Suprapubic skin (tissue), 4 donors: Measurements from ENCODE around the gene DCTN2. TPM values are rescaled to one million over a fixed set of nuclear protein-coding genes. Genes with fewer than 3 reads are reported as not detected.

ENCODE experiments used
- DNase-seq, 2 donors: peaks; one replicate each; pipeline ENCODE4 v3.0.0-alpha.2; 2019; ENCODE audit warnings: low spot score in 2 of 2
- H3K27ac ChIP-seq: fragments of 200-600 bp; sonication (generic); one replicate; pipeline ENCODE4 v1.5.1; 2019
- H3K27me3 ChIP-seq: fragments of 200-600 bp; sonication (generic); one replicate; pipeline ENCODE4 v1.5.1; 2019
- H3K36me3 ChIP-seq: fragments of 200-600 bp; sonication (generic); one replicate; pipeline ENCODE4 v1.5.1; 2019
- H3K4me1 ChIP-seq: fragments of 200-600 bp; sonication (generic); one replicate; pipeline ENCODE4 v1.5.1; 2019
- H3K4me3 ChIP-seq: fragments of 200-600 bp; sonication (generic); one replicate; pipeline ENCODE4 v1.5.1; 2019; ENCODE audit warnings: mild to moderate bottlenecking
- H3K9me3 ChIP-seq: fragments of 200-600 bp; sonication (generic); one replicate; pipeline ENCODE4 v1.5.1; 2019
- EP300 ChIP-seq: sonication (generic); formaldehyde crosslinking; IDR thresholded peaks from one replicate; pipeline ENCODE4 v1.6.1; 2017; ENCODE audit warnings: antibody characterized with exemption
- POLR2A ChIP-seq, 2 donors: fragments of 450-650 bp; IDR thresholded peaks; one replicate each; pipeline ENCODE4 v1.6.1; 2017; ENCODE audit warnings: antibody characterized with exemption in 2 of 2, mild to moderate bottlenecking in 2 of 2, moderate library complexity in 2 of 2
- POLR2AphosphoS5 ChIP-seq, 3 donors: sonication (generic); formaldehyde crosslinking; IDR thresholded peaks; one replicate each; pipeline ENCODE4 v1.6.1; 2017; ENCODE audit warnings: antibody characterized with exemption in 3 of 3
- WGBS: methylation state at CpG from one replicate; pipeline ENCODE4 v1.1.5; 2018; 5-methylcytosine and 5-hydroxymethylcytosine counted together
- total RNA-seq, 4 donors: library from RNA; depleted of rRNA; stranded (reverse); fragments of >200 nt; gene quantifications; one replicate each; pipeline ENCODE4 v1.1.0, GENCODE V29; 2016
- TF ChIP-seq, protein P1 (sequence below), 2 donors: fragments of 200-600 bp in 1 of 2; fragments of 450-650 bp in 1 of 2; sonication (generic) in 1 of 2; IDR thresholded peaks; one replicate each; pipeline ENCODE4 v1.5.1; 2016 to 2019; ENCODE audit warnings: antibody characterized with exemption in 2 of 2, mild to moderate bottlenecking in 1 of 2, moderate library complexity in 1 of 2

DCTN2 gene
- total RNA-seq, 4 donors from 2014 or later = 152 to 242 (median 185) TPM

DNA sequence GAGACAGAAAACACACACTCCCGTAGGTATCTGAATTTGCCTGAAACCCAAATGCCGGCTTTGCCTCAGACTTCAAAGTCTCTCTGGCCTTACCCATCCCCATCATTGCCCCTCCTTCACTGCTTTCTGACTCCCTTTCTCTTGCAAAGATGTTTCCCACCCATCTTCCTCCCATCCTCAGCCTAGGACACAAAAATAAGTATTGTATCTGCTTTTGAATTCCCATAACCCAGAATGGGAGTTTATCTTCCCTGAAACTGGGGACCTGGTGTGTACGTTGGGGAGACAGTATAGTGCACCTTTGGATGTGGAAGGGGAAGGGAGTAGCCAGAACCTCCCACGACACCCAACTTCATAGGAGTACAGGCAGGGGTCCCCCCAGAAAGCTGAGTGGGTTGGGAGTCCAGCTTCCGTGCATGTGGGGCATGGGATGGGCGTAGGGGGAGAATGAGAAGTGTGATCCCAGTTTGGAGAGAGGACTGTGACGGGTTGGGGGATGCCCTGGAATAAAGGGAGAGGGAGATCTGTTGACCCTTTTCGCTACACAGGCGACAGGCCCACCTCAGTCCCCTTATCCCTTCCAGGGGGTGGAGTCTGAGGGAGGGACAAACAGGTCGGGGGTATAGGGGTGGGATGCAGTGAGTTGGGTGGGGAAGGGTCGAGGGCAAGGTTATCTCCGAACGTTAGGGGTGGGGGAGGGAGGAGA, 2.4 kb upstream of the DCTN2 start:
- 33% methylated on average over 13 of the region's 13 CpGs for WGBS
- Histone ChIP-seq H3K4me1 (peaks cover 32% of the 10 kb centered on the region), H3K9me3 (no peaks in the 10 kb centered on the region), H3K27ac (no peak overlapping the region), H3K36me3 (no peaks in the 10 kb centered on the region), H3K4me3 (peak overlapping the region; percentile 49), H3K27me3 (peaks cover 32% of the 10 kb centered on the region)
- TF ChIP-seq, protein P1, sequence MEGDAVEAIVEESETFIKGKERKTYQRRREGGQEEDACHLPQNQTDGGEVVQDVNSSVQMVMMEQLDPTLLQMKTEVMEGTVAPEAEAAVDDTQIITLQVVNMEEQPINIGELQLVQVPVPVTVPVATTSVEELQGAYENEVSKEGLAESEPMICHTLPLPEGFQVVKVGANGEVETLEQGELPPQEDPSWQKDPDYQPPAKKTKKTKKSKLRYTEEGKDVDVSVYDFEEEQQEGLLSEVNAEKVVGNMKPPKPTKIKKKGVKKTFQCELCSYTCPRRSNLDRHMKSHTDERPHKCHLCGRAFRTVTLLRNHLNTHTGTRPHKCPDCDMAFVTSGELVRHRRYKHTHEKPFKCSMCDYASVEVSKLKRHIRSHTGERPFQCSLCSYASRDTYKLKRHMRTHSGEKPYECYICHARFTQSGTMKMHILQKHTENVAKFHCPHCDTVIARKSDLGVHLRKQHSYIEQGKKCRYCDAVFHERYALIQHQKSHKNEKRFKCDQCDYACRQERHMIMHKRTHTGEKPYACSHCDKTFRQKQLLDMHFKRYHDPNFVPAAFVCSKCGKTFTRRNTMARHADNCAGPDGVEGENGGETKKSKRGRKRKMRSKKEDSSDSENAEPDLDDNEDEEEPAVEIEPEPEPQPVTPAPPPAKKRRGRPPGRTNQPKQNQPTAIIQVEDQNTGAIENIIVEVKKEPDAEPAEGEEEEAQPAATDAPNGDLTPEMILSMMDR (IDR thresholded peaks at IDR 0.05) = no peak
- TF ChIP-seq EP300 (no peak), POLR2AphosphoS5 (IDR thresholded peaks at IDR 0.05) (no peak), POLR2A (IDR thresholded peaks at IDR 0.05) (no peak)
- DNase-seq = no peak

DNA sequence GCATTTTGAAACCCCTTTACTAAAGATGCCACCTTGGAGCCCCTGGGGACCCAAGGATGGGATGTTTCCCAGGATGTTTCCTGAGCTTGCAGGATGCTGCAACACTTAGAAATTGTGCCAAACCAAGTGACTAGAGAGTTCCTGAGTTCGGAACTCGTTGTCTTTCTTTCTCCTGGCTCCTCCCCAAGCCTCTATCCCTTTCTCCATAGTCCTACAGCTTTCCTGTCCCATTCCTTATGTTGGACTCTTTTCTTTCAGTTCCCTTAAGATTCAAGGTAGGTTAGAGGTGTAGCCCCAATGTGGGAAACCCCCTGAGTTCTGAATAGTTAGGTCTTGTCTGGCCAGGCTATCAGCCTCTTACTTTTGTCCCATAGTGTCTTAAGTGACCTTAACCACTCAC, 1.5 kb upstream of the DCTN2 start:
- H3K27ac ChIP-seq = no peak overlapping the region
- no peaks in the 10 kb centered on the region for H3K9me3 ChIP-seq
- no peak overlapping the region for H3K4me3 ChIP-seq
- DNase-seq = no peak
- WGBS = 45% methylated on average over 2 of the region's 2 CpGs
- TF ChIP-seq, protein P1 (IDR thresholded peaks at IDR 0.05) = no peak
- TF ChIP-seq POLR2A (IDR thresholded peaks at IDR 0.05) (no peak), POLR2AphosphoS5 (IDR thresholded peaks at IDR 0.05) (no peak), EP300 (no peak)
- peaks cover 31% of the 10 kb centered on the region for H3K27me3 ChIP-seq
- peaks cover 32% of the 10 kb centered on the region for H3K4me1 ChIP-seq
- no peaks in the 10 kb centered on the region for H3K36me3 ChIP-seq

DNA sequence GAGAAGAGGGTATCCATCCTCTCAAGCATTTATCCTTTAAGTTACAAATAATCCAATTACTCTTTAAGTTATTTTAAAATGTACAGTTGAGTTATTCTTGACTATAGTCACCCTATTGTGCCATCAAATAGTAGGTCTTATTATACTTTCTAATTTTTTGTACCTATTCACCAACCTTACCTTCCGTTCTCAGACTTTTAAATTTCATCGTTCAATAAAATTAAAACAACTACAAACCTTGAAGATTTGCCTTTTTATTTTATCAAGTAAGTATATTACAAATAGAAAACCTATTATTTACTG, 972 bp upstream of the DCTN2 start:
- Histone ChIP-seq H3K27ac (no peak overlapping the region), H3K27me3 (peaks cover 31% of the 10 kb centered on the region), H3K36me3 (no peaks in the 10 kb centered on the region), H3K4me3 (no peak overlapping the region), H3K9me3 (no peaks in the 10 kb centered on the region), H3K4me1 (peaks cover 32% of the 10 kb centered on the region)
- no peak for TF ChIP-seq POLR2AphosphoS5 (IDR thresholded peaks at IDR 0.05)
- TF ChIP-seq POLR2A (IDR thresholded peaks at IDR 0.05) = no peak
- no peak for TF ChIP-seq EP300
- TF ChIP-seq, protein P1 (IDR thresholded peaks at IDR 0.05) = no peak
- no peak for DNase-seq
- 96% methylated on average over 2 of the region's 2 CpGs for WGBS

DNA sequence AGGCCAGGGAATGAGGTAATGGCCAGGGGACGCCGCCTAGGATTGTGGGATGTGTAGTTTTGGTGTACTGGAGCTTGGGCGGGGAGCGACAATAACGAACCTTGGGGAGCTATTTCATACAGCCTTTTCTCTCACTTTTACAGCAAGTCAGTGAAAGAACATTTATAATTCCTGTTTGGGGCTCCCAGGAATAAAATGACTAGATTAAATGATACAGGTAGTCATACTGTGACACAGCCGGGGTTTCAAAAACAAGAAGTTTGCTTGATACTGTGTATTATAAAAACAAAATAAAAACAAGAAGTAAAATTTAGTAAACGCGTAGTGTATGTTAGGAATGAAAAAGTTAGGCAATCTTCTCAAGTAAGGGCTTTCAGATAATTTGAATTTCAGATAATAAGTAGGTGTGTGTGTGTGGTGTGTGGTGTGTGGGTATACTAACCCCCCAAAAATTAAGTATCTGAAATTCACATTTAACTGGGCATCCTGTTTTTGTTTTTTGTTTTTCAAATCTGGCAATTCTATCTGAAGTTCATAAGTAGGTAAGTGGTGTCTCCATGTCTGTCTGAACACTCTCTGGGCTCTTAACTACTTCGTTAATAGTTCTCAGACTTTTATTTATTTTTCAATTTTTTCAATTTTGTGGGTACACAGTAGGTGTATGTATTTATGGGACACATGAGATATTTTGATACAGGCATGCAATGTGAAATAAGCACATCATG, 458 bp upstream of the DCTN2 start:
- no peak for DNase-seq
- TF ChIP-seq POLR2A (IDR thresholded peaks at IDR 0.05) = no peak
- TF ChIP-seq, protein P1 (IDR thresholded peaks at IDR 0.05) = no peak
- no peak for TF ChIP-seq POLR2AphosphoS5 (IDR thresholded peaks at IDR 0.05)
- no peak for TF ChIP-seq EP300
- Histone ChIP-seq H3K9me3 (no peaks in the 10 kb centered on the region), H3K27me3 (peaks cover 31% of the 10 kb centered on the region), H3K4me3 (peak overlapping the region; percentile 97), H3K4me1 (peaks cover 32% of the 10 kb centered on the region), H3K36me3 (peaks cover 5% of the 10 kb centered on the region), H3K27ac (no peak overlapping the region)
- WGBS = 21% methylated on average over 9 of the region's 9 CpGs

DNA sequence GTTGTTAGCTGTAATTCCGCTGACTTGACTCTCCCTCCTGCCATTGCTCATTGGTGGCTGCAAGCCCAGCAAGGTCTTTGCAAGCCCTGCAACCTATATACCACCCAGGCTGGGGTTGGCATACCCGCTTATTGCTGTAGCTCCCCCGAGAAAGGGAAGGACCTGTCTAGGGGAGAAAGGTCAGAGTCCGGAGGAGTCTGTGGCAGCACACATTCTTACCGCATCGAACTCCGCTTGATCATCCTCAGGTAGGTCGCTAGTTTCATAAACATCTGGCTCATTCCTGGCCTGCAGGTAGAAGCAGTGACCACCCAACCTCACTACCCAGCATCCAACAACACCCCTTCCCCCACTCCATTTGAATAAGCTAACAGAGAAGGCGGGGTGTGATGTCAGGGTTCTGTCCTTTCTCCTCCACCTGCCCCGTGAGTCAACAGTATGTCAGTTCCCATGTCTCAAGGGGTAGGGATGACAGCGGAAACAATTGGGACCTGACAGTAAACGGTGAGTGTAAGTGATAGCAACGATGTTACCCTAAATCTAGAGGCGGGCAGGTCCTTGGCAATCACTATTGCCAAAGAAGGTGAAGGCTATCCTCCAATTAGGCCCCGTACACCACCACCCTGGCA, 1.1 kb downstream of the DCTN2 start:
- Histone ChIP-seq H3K27ac (peak overlapping the region; percentile 88), H3K9me3 (no peaks in the 10 kb centered on the region), H3K27me3 (peaks cover 31% of the 10 kb centered on the region), H3K4me3 (peak overlapping the region; percentile 97), H3K36me3 (peaks cover 16% of the 10 kb centered on the region), H3K4me1 (peaks cover 32% of the 10 kb centered on the region)
- DNase-seq = peak in 1 of 2 donors; percentile 58
- WGBS = 63% methylated on average over 14 of the region's 15 CpGs
- no peak for TF ChIP-seq POLR2A (IDR thresholded peaks at IDR 0.05)
- TF ChIP-seq POLR2AphosphoS5 (IDR thresholded peaks at IDR 0.05) = no peak
- TF ChIP-seq, protein P1 (IDR thresholded peaks at IDR 0.05) = no peak
- no peak for TF ChIP-seq EP300
